ENCODE measurements around the gene RUFY2.
"Not testable (repeated sequence)": the region's sequence is repeated elsewhere in the genome, so short reads cannot be mapped to it uniquely, and the experiment has no call there.

Gene RUFY2, protein sequence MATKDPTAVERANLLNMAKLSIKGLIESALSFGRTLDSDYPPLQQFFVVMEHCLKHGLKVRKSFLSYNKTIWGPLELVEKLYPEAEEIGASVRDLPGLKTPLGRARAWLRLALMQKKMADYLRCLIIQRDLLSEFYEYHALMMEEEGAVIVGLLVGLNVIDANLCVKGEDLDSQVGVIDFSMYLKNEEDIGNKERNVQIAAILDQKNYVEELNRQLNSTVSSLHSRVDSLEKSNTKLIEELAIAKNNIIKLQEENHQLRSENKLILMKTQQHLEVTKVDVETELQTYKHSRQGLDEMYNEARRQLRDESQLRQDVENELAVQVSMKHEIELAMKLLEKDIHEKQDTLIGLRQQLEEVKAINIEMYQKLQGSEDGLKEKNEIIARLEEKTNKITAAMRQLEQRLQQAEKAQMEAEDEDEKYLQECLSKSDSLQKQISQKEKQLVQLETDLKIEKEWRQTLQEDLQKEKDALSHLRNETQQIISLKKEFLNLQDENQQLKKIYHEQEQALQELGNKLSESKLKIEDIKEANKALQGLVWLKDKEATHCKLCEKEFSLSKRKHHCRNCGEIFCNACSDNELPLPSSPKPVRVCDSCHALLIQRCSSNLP

DNA sequence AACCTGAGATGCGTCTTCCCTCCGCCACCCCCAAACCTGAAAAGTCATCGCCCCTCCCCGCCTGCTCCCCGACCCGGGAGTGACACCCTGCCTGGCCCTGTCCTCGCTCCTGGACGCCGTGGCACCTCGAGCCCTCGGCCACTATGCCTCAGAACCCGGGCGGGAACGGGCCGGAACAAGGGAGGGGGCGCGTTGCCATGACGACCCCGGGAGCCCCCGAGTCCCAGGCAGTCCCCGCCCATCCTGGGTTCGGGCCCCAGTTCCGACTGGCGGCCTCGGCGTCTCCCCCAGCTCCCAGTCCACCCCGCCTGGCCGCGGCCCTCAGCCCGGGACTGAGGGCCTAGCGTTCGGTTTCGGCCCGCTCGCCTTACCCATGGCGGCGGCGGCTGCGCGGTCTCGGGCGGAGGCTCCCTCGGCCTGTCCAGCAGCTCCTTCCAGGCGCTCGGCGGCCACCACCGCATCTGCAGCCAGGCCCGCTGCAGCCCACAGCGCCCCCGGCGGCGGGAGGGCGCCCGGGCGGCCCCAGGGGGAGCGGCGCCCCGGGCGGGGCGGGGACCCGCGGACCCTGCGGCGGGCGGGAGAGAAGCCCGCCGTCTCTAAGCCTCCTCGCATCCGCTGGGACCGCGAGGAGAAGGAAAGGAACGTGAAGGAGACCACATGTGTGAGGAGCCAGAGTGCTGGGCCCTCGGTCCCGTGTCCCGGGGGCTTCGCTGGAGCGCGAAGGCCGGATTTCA lies at the start of gene RUFY2:
TSS of gene RUFY2 (minus strand) at position 463 of the 734 bp plus-strand sequence. CDS start at position 375, 88 bp downstream.
- Histone ChIP-seq H3K36me3 (ENCODE audit: control insufficient read depth in 2 of 2, insufficient read depth in 2 of 2, low read length in 2 of 2) (no peaks in the 10 kb centered on the region), H3K4me3 (ENCODE audit: low read length in 2 of 2) (peak within 1 kb of the TSS; percentile 86 to 88), H3K4me1 (ENCODE audit: control insufficient read depth in 2 of 2, insufficient read depth in 2 of 2, low read length in 2 of 2) (peaks cover 10 to 11% of the 10 kb centered on the region in 2 donors), H3K9ac (ENCODE audit: low read depth in 1 of 2, low read length in 2 of 2) (peak within 1 kb of the TSS; percentile 87 to 94), H3K27ac (ENCODE audit: low read depth in 2 of 2, low read length in 2 of 2) (peak within 1 kb of the TSS; percentile 79 to 85), H3K9me3 (ENCODE audit: control insufficient read depth in 2 of 2, low read length in 2 of 2) (no peaks in the 10 kb centered on the region), H3K27me3 (ENCODE audit: control insufficient read depth in 2 of 2, insufficient read depth in 2 of 2, low read length in 2 of 2) (no peaks in the 10 kb centered on the region)

DNA sequence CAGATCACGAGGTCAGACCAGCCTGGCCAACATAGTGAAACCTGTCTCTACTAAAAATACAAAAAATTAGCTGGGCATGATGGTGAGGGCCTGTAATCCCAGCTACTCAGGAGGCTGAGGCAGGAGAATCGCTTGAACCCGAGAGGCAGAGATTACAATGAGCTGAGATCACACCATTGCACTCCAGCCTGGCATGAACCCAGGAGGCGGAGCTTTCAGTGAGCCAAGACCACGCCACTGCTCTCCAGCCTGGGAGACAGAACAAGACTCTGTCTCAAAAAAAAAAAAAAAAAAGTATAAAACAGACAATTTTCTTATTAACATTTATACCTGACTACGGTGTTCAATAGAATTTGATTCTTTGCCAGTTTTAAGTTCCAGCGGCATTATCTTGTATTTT lies 42.6 kb upstream of the RUFY2 start:
- not testable (repeated sequence) for H3K4me1 ChIP-seq (ENCODE audit: control insufficient read depth in 2 of 2, insufficient read depth in 2 of 2, low read length in 2 of 2); H3K27ac ChIP-seq (ENCODE audit: low read depth in 2 of 2, low read length in 2 of 2); H3K27me3 ChIP-seq (ENCODE audit: control insufficient read depth in 2 of 2, insufficient read depth in 2 of 2, low read length in 2 of 2); H3K36me3 ChIP-seq (ENCODE audit: control insufficient read depth in 2 of 2, insufficient read depth in 2 of 2, low read length in 2 of 2); H3K4me3 ChIP-seq (ENCODE audit: low read length in 2 of 2); H3K9me3 ChIP-seq (ENCODE audit: control insufficient read depth in 2 of 2, low read length in 2 of 2); H3K9ac ChIP-seq (ENCODE audit: low read depth in 1 of 2, low read length in 2 of 2)

DNA sequence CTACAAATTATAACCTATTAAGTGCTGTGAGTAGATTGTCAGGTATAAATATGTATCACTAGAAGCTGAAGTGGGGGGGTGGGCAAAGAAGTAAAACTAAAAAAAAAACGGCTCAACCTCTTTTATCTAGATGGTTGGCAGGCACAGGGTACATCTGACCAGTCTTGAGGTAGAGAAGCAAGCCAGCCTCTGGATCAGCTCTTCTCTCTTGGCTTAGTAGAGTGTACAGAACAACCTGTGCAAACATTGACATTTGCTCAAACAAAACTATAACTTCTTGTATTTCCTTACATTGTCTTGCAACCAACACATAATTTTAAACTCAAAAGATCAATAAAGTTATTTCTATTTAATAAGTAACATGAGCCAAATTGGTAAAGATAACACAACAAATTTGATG lies 39.1 kb upstream of the RUFY2 start:
- H3K9me3 ChIP-seq (ENCODE audit: control insufficient read depth in 2 of 2, low read length in 2 of 2), result no peaks in the 10 kb centered on the region
- no peak overlapping the region for H3K9ac ChIP-seq (ENCODE audit: low read depth in 1 of 2, low read length in 2 of 2)
- no peak overlapping the region for H3K4me3 ChIP-seq (ENCODE audit: low read length in 2 of 2)
- no peaks in the 10 kb centered on the region for H3K4me1 ChIP-seq (ENCODE audit: control insufficient read depth in 2 of 2, insufficient read depth in 2 of 2, low read length in 2 of 2)
- H3K36me3 ChIP-seq (ENCODE audit: control insufficient read depth in 2 of 2, insufficient read depth in 2 of 2, low read length in 2 of 2), result no peaks in the 10 kb centered on the region
- no peak overlapping the region for H3K27ac ChIP-seq (ENCODE audit: low read depth in 2 of 2, low read length in 2 of 2)
- H3K27me3 ChIP-seq (ENCODE audit: control insufficient read depth in 2 of 2, insufficient read depth in 2 of 2, low read length in 2 of 2), result no peaks in the 10 kb centered on the region

DNA sequence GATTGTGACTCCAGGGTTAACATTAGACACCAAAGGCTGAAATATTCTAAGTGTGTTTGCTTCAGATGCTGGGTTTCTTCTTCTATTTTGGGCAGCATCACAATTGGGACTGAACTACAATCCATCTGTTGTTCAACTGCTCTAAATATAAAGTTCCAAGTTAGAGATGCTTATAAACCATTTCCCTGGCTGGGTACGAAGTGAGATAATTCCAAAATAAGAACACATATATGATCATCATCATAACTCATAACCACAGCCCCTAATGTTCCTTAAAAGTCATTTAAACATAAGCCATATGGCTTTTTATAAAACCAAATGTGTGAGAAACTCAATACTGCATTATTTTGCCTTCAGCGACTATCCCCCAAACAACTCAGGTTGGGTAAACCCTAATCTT lies 35.9 kb upstream of the RUFY2 start:
- Histone ChIP-seq H3K27ac (ENCODE audit: low read depth in 2 of 2, low read length in 2 of 2) (no peak overlapping the region), H3K9ac (ENCODE audit: low read depth in 1 of 2, low read length in 2 of 2) (no peak overlapping the region), H3K36me3 (ENCODE audit: control insufficient read depth in 2 of 2, insufficient read depth in 2 of 2, low read length in 2 of 2) (no peaks in the 10 kb centered on the region), H3K4me1 (ENCODE audit: control insufficient read depth in 2 of 2, insufficient read depth in 2 of 2, low read length in 2 of 2) (no peaks in the 10 kb centered on the region), H3K4me3 (ENCODE audit: low read length in 2 of 2) (no peak overlapping the region), H3K27me3 (ENCODE audit: control insufficient read depth in 2 of 2, insufficient read depth in 2 of 2, low read length in 2 of 2) (no peaks in the 10 kb centered on the region), H3K9me3 (ENCODE audit: control insufficient read depth in 2 of 2, low read length in 2 of 2) (no peaks in the 10 kb centered on the region)

DNA sequence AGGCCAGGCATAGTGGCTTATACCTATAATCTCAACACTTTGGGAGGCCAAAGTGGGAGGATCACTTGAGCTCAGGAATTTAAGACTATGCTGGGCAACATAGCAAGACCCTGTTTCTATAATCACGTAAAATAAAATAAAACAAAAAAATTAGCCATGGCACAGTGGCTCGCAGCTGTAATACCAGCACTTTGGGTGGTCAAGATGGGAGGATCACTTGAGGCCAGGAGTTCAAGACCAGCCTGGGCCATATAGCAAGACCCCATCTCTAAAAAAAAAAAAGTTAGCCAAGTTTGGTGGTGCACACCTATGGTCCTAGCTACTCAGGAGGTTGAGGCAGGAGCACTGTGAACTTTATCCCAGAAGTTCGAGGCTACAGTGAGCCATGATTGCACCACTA lies 33.8 kb upstream of the RUFY2 start:
- H3K9ac ChIP-seq (ENCODE audit: low read depth in 1 of 2, low read length in 2 of 2), result no peak overlapping the region
- no peak overlapping the region for H3K4me3 ChIP-seq (ENCODE audit: low read length in 2 of 2)
- H3K9me3 ChIP-seq (ENCODE audit: control insufficient read depth in 2 of 2, low read length in 2 of 2), result no peaks in the 10 kb centered on the region
- no peaks in the 10 kb centered on the region for H3K4me1 ChIP-seq (ENCODE audit: control insufficient read depth in 2 of 2, insufficient read depth in 2 of 2, low read length in 2 of 2)
- no peaks in the 10 kb centered on the region for H3K27me3 ChIP-seq (ENCODE audit: control insufficient read depth in 2 of 2, insufficient read depth in 2 of 2, low read length in 2 of 2)
- no peak overlapping the region for H3K27ac ChIP-seq (ENCODE audit: low read depth in 2 of 2, low read length in 2 of 2)
- no peaks in the 10 kb centered on the region for H3K36me3 ChIP-seq (ENCODE audit: control insufficient read depth in 2 of 2, insufficient read depth in 2 of 2, low read length in 2 of 2)

DNA sequence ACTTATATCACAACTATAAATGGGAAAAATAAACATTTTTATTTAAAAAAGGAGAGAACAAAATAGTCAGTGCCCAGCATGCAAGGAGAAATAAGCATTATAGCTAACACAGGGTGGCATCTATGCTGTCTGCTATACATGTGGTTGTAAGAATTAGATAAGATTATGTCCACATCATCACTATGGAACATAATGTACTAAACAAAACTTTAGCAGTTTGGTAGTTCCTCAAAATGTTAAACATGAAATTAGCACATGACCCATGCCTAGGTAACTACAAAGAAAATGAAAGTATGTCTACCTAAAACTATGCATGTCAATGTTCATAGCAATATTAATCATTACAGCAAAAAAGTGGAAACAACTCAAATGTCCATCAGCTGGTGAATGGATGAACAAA lies 28.7 kb upstream of the RUFY2 start:
- Histone ChIP-seq H3K27ac (ENCODE audit: low read depth in 2 of 2, low read length in 2 of 2) (no peak overlapping the region), H3K9me3 (ENCODE audit: control insufficient read depth in 2 of 2, low read length in 2 of 2) (no peaks in the 10 kb centered on the region), H3K4me1 (ENCODE audit: control insufficient read depth in 2 of 2, insufficient read depth in 2 of 2, low read length in 2 of 2) (no peaks in the 10 kb centered on the region), H3K4me3 (ENCODE audit: low read length in 2 of 2) (no peak overlapping the region), H3K9ac (ENCODE audit: low read depth in 1 of 2, low read length in 2 of 2) (no peak overlapping the region), H3K27me3 (ENCODE audit: control insufficient read depth in 2 of 2, insufficient read depth in 2 of 2, low read length in 2 of 2) (no peaks in the 10 kb centered on the region), H3K36me3 (ENCODE audit: control insufficient read depth in 2 of 2, insufficient read depth in 2 of 2, low read length in 2 of 2) (no peaks in the 10 kb centered on the region)

DNA sequence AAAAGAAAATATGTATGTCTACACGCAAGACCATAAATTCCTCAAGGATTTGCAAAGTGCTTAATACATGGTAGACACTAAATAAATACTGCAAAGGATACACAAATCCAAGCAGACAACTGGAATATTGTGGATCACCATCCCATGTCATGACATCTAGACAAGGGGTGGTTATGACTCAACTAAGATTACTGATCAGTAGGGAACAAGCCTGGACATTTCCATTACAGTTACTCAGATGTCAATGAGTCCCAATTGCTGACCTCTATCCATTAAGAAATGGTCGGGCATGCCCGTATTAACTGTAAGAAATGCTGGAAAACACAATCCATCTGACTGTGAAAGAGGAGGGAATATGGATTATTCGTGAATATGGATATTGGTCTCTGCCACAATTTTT lies 27.6 kb upstream of the RUFY2 start:
- no peak overlapping the region for H3K27ac ChIP-seq (ENCODE audit: low read depth in 2 of 2, low read length in 2 of 2)
- no peak overlapping the region for H3K9ac ChIP-seq (ENCODE audit: low read depth in 1 of 2, low read length in 2 of 2)
- H3K4me1 ChIP-seq (ENCODE audit: control insufficient read depth in 2 of 2, insufficient read depth in 2 of 2, low read length in 2 of 2), result no peaks in the 10 kb centered on the region
- no peak overlapping the region for H3K4me3 ChIP-seq (ENCODE audit: low read length in 2 of 2)
- no peaks in the 10 kb centered on the region for H3K27me3 ChIP-seq (ENCODE audit: control insufficient read depth in 2 of 2, insufficient read depth in 2 of 2, low read length in 2 of 2)
- H3K9me3 ChIP-seq (ENCODE audit: control insufficient read depth in 2 of 2, low read length in 2 of 2), result no peaks in the 10 kb centered on the region
- H3K36me3 ChIP-seq (ENCODE audit: control insufficient read depth in 2 of 2, insufficient read depth in 2 of 2, low read length in 2 of 2), result no peaks in the 10 kb centered on the region

DNA sequence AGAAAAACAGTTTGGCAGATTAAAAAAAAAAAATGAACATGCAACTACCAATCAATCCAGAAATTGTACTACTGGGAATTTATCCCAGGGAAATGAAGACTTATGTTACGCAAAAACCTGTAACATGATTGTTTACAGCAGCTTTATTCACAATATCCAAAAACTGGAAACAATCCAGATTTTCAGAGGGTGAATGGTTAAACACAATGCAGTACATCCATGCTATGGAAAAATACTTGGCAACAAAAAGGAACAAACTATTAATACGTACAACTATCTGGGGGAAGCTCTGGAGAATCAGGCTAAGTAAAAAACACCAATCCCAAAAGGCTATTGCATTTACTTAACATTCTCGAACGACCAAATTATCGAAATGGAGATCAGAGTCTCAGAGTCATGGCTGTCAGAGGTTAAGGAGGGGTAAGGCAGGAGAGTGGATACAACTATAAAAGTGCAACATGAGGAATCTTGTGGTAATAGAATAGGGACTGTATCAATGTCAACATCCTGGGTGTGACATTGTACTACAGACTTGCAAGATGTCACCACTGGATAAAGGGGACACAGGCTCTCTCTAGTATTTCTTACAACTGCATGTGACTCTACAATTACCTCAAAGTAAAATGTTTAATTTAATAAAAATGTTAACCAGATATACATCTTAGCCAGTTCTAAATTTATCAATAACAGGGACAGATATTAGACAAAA lies 21.5 kb upstream of the RUFY2 start:
- no peaks in the 10 kb centered on the region for H3K27me3 ChIP-seq (ENCODE audit: control insufficient read depth in 2 of 2, insufficient read depth in 2 of 2, low read length in 2 of 2)
- H3K9ac ChIP-seq (ENCODE audit: low read depth in 1 of 2, low read length in 2 of 2), result no peak overlapping the region
- H3K4me1 ChIP-seq (ENCODE audit: control insufficient read depth in 2 of 2, insufficient read depth in 2 of 2, low read length in 2 of 2), result no peaks in the 10 kb centered on the region
- H3K9me3 ChIP-seq (ENCODE audit: control insufficient read depth in 2 of 2, low read length in 2 of 2), result no peaks in the 10 kb centered on the region
- no peaks in the 10 kb centered on the region for H3K36me3 ChIP-seq (ENCODE audit: control insufficient read depth in 2 of 2, insufficient read depth in 2 of 2, low read length in 2 of 2)
- no peak overlapping the region for H3K4me3 ChIP-seq (ENCODE audit: low read length in 2 of 2)
- H3K27ac ChIP-seq (ENCODE audit: low read depth in 2 of 2, low read length in 2 of 2), result no peak overlapping the region

DNA sequence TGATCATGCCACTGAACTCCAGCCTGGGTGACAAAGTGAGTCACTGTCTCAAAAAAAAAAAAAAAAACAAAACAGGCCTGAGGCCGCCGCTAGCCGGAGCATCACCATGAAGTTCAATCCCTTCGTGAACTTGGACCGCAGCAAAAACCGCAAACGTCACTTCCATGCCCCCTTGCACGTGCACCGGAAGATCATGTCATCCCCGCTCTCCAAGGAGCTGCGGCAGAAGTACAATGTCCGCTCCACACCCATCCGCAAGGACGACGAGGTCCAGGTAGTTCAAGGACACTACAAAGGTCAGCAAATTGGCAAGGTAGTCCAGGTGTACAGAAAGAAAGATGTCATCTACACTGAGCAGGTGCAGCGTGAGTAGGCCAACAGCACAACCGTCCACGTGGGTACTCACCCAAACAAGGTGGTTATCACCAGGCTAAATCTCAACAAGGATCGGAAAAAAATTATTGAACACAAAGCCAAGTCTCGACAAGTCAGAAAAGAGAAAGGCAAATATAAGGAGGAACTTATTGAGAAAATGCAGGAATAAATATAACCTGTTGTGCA lies 17.5 kb upstream of the RUFY2 start:
- no peaks in the 10 kb centered on the region for H3K9me3 ChIP-seq (ENCODE audit: control insufficient read depth in 2 of 2, low read length in 2 of 2)
- no peak overlapping the region for H3K4me3 ChIP-seq (ENCODE audit: low read length in 2 of 2)
- no peak overlapping the region for H3K27ac ChIP-seq (ENCODE audit: low read depth in 2 of 2, low read length in 2 of 2)
- H3K4me1 ChIP-seq (ENCODE audit: control insufficient read depth in 2 of 2, insufficient read depth in 2 of 2, low read length in 2 of 2), result no peaks in the 10 kb centered on the region
- H3K36me3 ChIP-seq (ENCODE audit: control insufficient read depth in 2 of 2, insufficient read depth in 2 of 2, low read length in 2 of 2), result no peaks in the 10 kb centered on the region
- H3K27me3 ChIP-seq (ENCODE audit: control insufficient read depth in 2 of 2, insufficient read depth in 2 of 2, low read length in 2 of 2), result no peaks in the 10 kb centered on the region
- H3K9ac ChIP-seq (ENCODE audit: low read depth in 1 of 2, low read length in 2 of 2), result no peak overlapping the region
